Effector memory CD4-positive, alpha-beta T cell (primary cell): ENCODE results near the gene JPH4.

ENCODE experiments used
- DNase-seq, 3 donors: peaks; one replicate each; pipeline ENCODE4 v3.0.0-alpha.2; 2020
- H3K27ac ChIP-seq: 2 replicates; pipeline ENCODE4 v1.7.0; 2013; ENCODE audit warnings: mild to moderate bottlenecking, low read length, moderate library complexity; ENCODE audit not compliant: insufficient read depth, poor library complexity, severe bottlenecking
- H3K27me3 ChIP-seq: replicated peaks from 2 replicates; pipeline ENCODE4 v1.7.0; 2013; ENCODE audit warnings: mild to moderate bottlenecking, low read length; ENCODE audit not compliant: insufficient read depth, control insufficient read depth, poor library complexity, severe bottlenecking
- H3K36me3 ChIP-seq: 2 replicates; pipeline ENCODE4 v1.7.0; 2013; ENCODE audit warnings: mild to moderate bottlenecking, low read length, moderate library complexity; ENCODE audit not compliant: control insufficient read depth, insufficient read depth
- H3K4me1 ChIP-seq: 2 replicates; pipeline ENCODE4 v1.7.0; 2013; ENCODE audit warnings: low read length, mild to moderate bottlenecking; ENCODE audit not compliant: control insufficient read depth, insufficient read depth, poor library complexity, severe bottlenecking
- H3K4me3 ChIP-seq: 2 replicates; pipeline ENCODE4 v1.7.0; 2013; ENCODE audit warnings: low read length, low read depth, mild to moderate bottlenecking; ENCODE audit not compliant: insufficient read depth, poor library complexity, severe bottlenecking
- H3K9me3 ChIP-seq: 2 replicates; pipeline ENCODE4 v1.7.0; 2013; ENCODE audit warnings: mild to moderate bottlenecking, low read length, moderate library complexity; ENCODE audit not compliant: control insufficient read depth

JPH4 gene

GRCh38 chr14:23618415-23618988 lies 39.9 kb upstream of the JPH4 start:
- DNase-seq, result no peak
- no peaks in the 10 kb centered on the region for H3K9me3 ChIP-seq
- H3K4me3 ChIP-seq, result no peak overlapping the region
- no peak overlapping the region for H3K27ac ChIP-seq
- no peaks in the 10 kb centered on the region for H3K27me3 ChIP-seq
- no peaks in the 10 kb centered on the region for H3K36me3 ChIP-seq
- no peaks in the 10 kb centered on the region for H3K4me1 ChIP-seq

- no peaks in the 10 kb centered on the region for H3K27me3 ChIP-seq
- no peaks in the 10 kb centered on the region for H3K36me3 ChIP-seq
- H3K9me3 ChIP-seq, result no peaks in the 10 kb centered on the region
- no peaks in the 10 kb centered on the region for H3K4me1 ChIP-seq
- no peak overlapping the region for H3K4me3 ChIP-seq
- DNase-seq, result no peak
- no peak overlapping the region for H3K27ac ChIP-seq
These were observed 38.9 kb upstream of the JPH4 start for GRCh38 chr14:23617539-23617938.

GRCh38 chr14:23615856-23616255 lies 37.3 kb upstream of the JPH4 start:
- Histone ChIP-seq H3K4me1 (peaks cover 8% of the 10 kb centered on the region), H3K36me3 (no peaks in the 10 kb centered on the region), H3K27ac (no peak overlapping the region), H3K27me3 (no peaks in the 10 kb centered on the region), H3K9me3 (no peaks in the 10 kb centered on the region), H3K4me3 (no peak overlapping the region)
- DNase-seq, result no peak

- peaks cover 22% of the 10 kb centered on the region for H3K4me1 ChIP-seq
- no peak overlapping the region for H3K4me3 ChIP-seq
- no peaks in the 10 kb centered on the region for H3K36me3 ChIP-seq
- no peaks in the 10 kb centered on the region for H3K27me3 ChIP-seq
- H3K9me3 ChIP-seq, result no peaks in the 10 kb centered on the region
- no peak for DNase-seq
- no peak overlapping the region for H3K27ac ChIP-seq
These were observed 35.8 kb upstream of the JPH4 start for GRCh38 chr14:23614395-23614828.

GRCh38 chr14:23613242-23614070 lies 34.9 kb upstream of the JPH4 start:
- DNase-seq, result no peak

GRCh38 chr14:23612802-23613201 lies 34.2 kb upstream of the JPH4 start:
- Histone ChIP-seq H3K4me3 (no peak overlapping the region), H3K27me3 (no peaks in the 10 kb centered on the region), H3K4me1 (peaks cover 23% of the 10 kb centered on the region), H3K36me3 (no peaks in the 10 kb centered on the region), H3K27ac (no peak overlapping the region), H3K9me3 (no peaks in the 10 kb centered on the region)
- DNase-seq, result no peak

More at GRCh38 chr14:23613242-23614070, 34.9 kb upstream of the JPH4 start:
- H3K9me3 ChIP-seq, result no peaks in the 10 kb centered on the region
- H3K36me3 ChIP-seq, result no peaks in the 10 kb centered on the region
- H3K27me3 ChIP-seq, result no peaks in the 10 kb centered on the region
- H3K4me3 ChIP-seq, result no peak overlapping the region
- H3K4me1 ChIP-seq, result peaks cover 23% of the 10 kb centered on the region
- H3K27ac ChIP-seq, result no peak overlapping the region

- peaks cover 23% of the 10 kb centered on the region for H3K4me1 ChIP-seq
- no peak for DNase-seq
- no peaks in the 10 kb centered on the region for H3K27me3 ChIP-seq
- H3K9me3 ChIP-seq, result no peaks in the 10 kb centered on the region
- H3K36me3 ChIP-seq, result no peaks in the 10 kb centered on the region
- H3K4me3 ChIP-seq, result no peak overlapping the region
- no peak overlapping the region for H3K27ac ChIP-seq
These were observed 33.8 kb upstream of the JPH4 start for GRCh38 chr14:23612354-23612732.

- Histone ChIP-seq H3K36me3 (no peaks in the 10 kb centered on the region), H3K27ac (peak overlapping the region; percentile 47), H3K4me1 (peaks cover 23% of the 10 kb centered on the region), H3K4me3 (no peak overlapping the region), H3K9me3 (no peaks in the 10 kb centered on the region), H3K27me3 (no peaks in the 10 kb centered on the region)
- DNase-seq, result no peak
These were observed 32.3 kb upstream of the JPH4 start for GRCh38 chr14:23610815-23611289.

GRCh38 chr14:23610090-23610814 lies 31.7 kb upstream of the JPH4 start:
- H3K27me3 ChIP-seq, result no peaks in the 10 kb centered on the region
- no peak for DNase-seq
- H3K36me3 ChIP-seq, result no peaks in the 10 kb centered on the region
- H3K4me3 ChIP-seq, result no peak overlapping the region
- peak overlapping the region; percentile 47 for H3K27ac ChIP-seq
- no peaks in the 10 kb centered on the region for H3K9me3 ChIP-seq
- H3K4me1 ChIP-seq, result peaks cover 23% of the 10 kb centered on the region
